ENCODE results near the gene MAD1L1. TPM values are rescaled to one million over a fixed set of nuclear protein-coding genes. Genes with fewer than 3 reads are reported as not detected.

MAD1L1 gene
- total and polyA plus RNA-seq, 2 of the 8 experiments (the other 6 are each of a cell fraction or from before 2014, with no cell fraction given): 40.4 to 44.6 TPM

GRCh38 chr7:1927937-1928644, 304.7 kb downstream of the MAD1L1 start:
- no peak overlapping the region for H3K4me2 ChIP-seq (ENCODE audit: insufficient read depth in 1 of 2, low read depth in 2 of 2, low read length in 2 of 2)
- H3K9me3 ChIP-seq (ENCODE audit: insufficient read depth in 2 of 2, low read depth in 1 of 2, low read length in 1 of 2): peaks cover 0 to 9% of the 10 kb centered on the region in 2 experiments; a peak in 2 of 4 replicates
- H3K27me3 ChIP-seq (replicated peaks in 1 of 4; ENCODE audit: control insufficient read depth in 3 of 4, extremely low read depth in 1 of 4, insufficient read depth in 3 of 4, low read length in 3 of 4): no peaks in the 10 kb centered on the region
- no peak for FAIRE-seq
- H3K4me3 ChIP-seq (ENCODE audit: extremely low read depth in 1 of 4, insufficient read depth in 2 of 4, low read depth in 3 of 4, low read length in 4 of 4): no peak overlapping the region
- H2BK15ac ChIP-seq (ENCODE audit: low read length): no peak overlapping the region
- no peaks in the 10 kb centered on the region for H3K23me2 ChIP-seq (ENCODE audit: low read depth, low read length)
- H3K9ac ChIP-seq (replicated peaks in 1 of 4; ENCODE audit: extremely low read depth in 1 of 4, low read depth in 3 of 4, low read length in 3 of 4): no peak overlapping the region
- no peak overlapping the region for H3K23ac ChIP-seq (ENCODE audit: insufficient read length)
- H4K91ac ChIP-seq (replicated peaks; ENCODE audit: insufficient read length, low read length): no peak overlapping the region
- no peak overlapping the region for H2AK5ac ChIP-seq (ENCODE audit: low read depth, low read length)
- no peak overlapping the region for H2BK20ac ChIP-seq (ENCODE audit: low read length)
- H3K4me1 ChIP-seq (replicated peaks in 1 of 4; ENCODE audit: control insufficient read depth in 3 of 4, insufficient read depth in 4 of 4, low read length in 3 of 4): no peaks in the 10 kb centered on the region
- H3K79me1 ChIP-seq (ENCODE audit: low read depth, low read length): peaks cover 5% of the 10 kb centered on the region
- H4K8ac ChIP-seq (ENCODE audit: extremely low read depth, insufficient read depth, low read length): no peak overlapping the region
- ChIA-PET POLR2A (ENCODE audit: partially characterized antibody) (interaction anchor here (0.6 kb wide), 1 partner anchor 322 kb away, joined by 3 read pairs; no protein-coding TSS in a partner anchor), CTCF (ENCODE audit: partially characterized antibody) (interaction anchor here (0.8 to 1.8 kb wide), 3 partner anchors 12 to 436 kb away, joined by 3 to 5 read pairs (median 3); no protein-coding TSS in a partner anchor)
- H3K14ac ChIP-seq (ENCODE audit: insufficient read length): no peak overlapping the region
- no peak overlapping the region for H4K5ac ChIP-seq (ENCODE audit: insufficient read length, low read depth, low read length)
- H3K56ac ChIP-seq (replicated peaks; ENCODE audit: insufficient read length, low read depth, low read length): no peak overlapping the region
- 87% methylated on average over 32 of the region's 35 CpGs; no CpG with 5 or more reads in 1 of the 2 experiments for WGBS, 2 experiments (ENCODE audit: extremely low coverage in 1 of 2, insufficient coverage in 1 of 2, insufficient read length in 1 of 2, insufficient replicate concordance in 2 of 2, low coverage in 1 of 2, low lambda C conversion rate in 2 of 2, missing lambda C conversion rate in 1 of 2)
- H3K36me3 ChIP-seq (ENCODE audit: control insufficient read depth in 2 of 4, insufficient read depth in 4 of 4, low read length in 3 of 4): no peaks in the 10 kb centered on the region
- peaks cover 0 to 3% of the 10 kb centered on the region in 2 experiments for H4K20me1 ChIP-seq (replicated peaks in 1 of 2; ENCODE audit: control insufficient read depth in 1 of 2, insufficient read depth in 2 of 2, low read length in 2 of 2)
- no peak overlapping the region for H3K18ac ChIP-seq (ENCODE audit: extremely low read depth, low read length)
- H2BK120ac ChIP-seq (replicated peaks; ENCODE audit: low read depth, low read length): no peak overlapping the region
- no peak overlapping the region for H3K4ac ChIP-seq (replicated peaks; ENCODE audit: insufficient read length, low read depth, low read length)
- no peak overlapping the region for H2BK12ac ChIP-seq (ENCODE audit: low read depth, low read length)
- H2BK5ac ChIP-seq (ENCODE audit: low read depth, low read length): no peak overlapping the region
- DNase-seq (ENCODE audit: low read depth in 1 of 2, low spot score in 2 of 2): no peak
- H3K27ac ChIP-seq (ENCODE audit: low read depth, low read length): no peak overlapping the region
- H3K79me2 ChIP-seq (ENCODE audit: control insufficient read depth in 1 of 2, insufficient read depth in 2 of 2, low read length in 2 of 2): no peaks in the 10 kb centered on the region
- no peak overlapping the region for H2AFZ ChIP-seq (ENCODE audit: low read length)
- TF ChIP-seq NANOG (IDR thresholded peaks at IDR 0.05; ENCODE audit: insufficient read depth, low read depth, low read length, poor library complexity, severe bottlenecking) (no peak), BACH1 (IDR thresholded peaks at IDR 0.05; ENCODE audit: low read length) (no peak), TCF12 (IDR thresholded peaks at IDR 0.05; ENCODE audit: low read depth, low read length) (no peak), CREB1 (IDR thresholded peaks at IDR 0.05) (no peak), BRCA1 (IDR thresholded peaks at IDR 0.05; ENCODE audit: low read depth, low read length) (no peak), TAF7 (optimal IDR thresholded peaks at IDR 0.05; ENCODE audit: borderline replicate concordance, low read depth, low read length) (no peak), CEBPB (IDR thresholded peaks at IDR 0.05; ENCODE audit: low read depth, low read length) (no peak), SRF (IDR thresholded peaks at IDR 0.05; ENCODE audit: low read depth, low read length) (no peak), GABPA (IDR thresholded peaks at IDR 0.05; ENCODE audit: borderline replicate concordance, insufficient read depth, low read length) (no peak), EGR1 (IDR thresholded peaks at IDR 0.05; ENCODE audit: borderline replicate concordance, low read depth, low read length) (no peak), SAP30 (IDR thresholded peaks at IDR 0.05; ENCODE audit: insufficient read depth, insufficient replicate concordance, low read length) (no peak), RNF2 (IDR thresholded peaks at IDR 0.05; ENCODE audit: borderline replicate concordance, low read depth, low read length, missing control alignments, poor library complexity, severe bottlenecking) (no peak), POLR2AphosphoS5 (IDR thresholded peaks at IDR 0.05; ENCODE audit: low read depth, low read length) (no peak)
